D721Med (cell line): Measurements from ENCODE around the gene TMEM156.
"Not testable (repeated sequence)": the region's sequence is repeated elsewhere in the genome, so short reads cannot be mapped to it uniquely, and the experiment has no call there.

Source experiments
- DNase-seq: peaks from one replicate; pipeline ENCODE4 v3.0.0; 2011; ENCODE audit warnings: low spot score; ENCODE audit not compliant: insufficient read length
- FAIRE-seq: peaks from 2 replicates; lab custom pipeline; 2011; peaks lifted over from hg19 to GRCh38; lab: Jason Lieb, UNC
- CTCF ChIP-seq: IDR thresholded peaks from 2 replicates; pipeline ENCODE4 v1.5.1; 2012; ENCODE audit warnings: mild to moderate bottlenecking, control low read depth; ENCODE audit not compliant: insufficient read depth; ENCODE audit errors: missing control alignments

TMEM156 gene

GRCh38 chr4:38993683-38994082 is 38.5 kb downstream of the TMEM156 start:
- FAIRE-seq (no peak), DNase-seq (no peak)
- TF ChIP-seq CTCF = peak; percentile 2

- DNase-seq (no peak), FAIRE-seq (no peak)
- no peak for TF ChIP-seq CTCF
These were observed 42.0 kb downstream of the TMEM156 start for GRCh38 chr4:38990241-38990640.

GRCh38 chr4:38989487-38989886 is 42.7 kb downstream of the TMEM156 start:
- no peak for DNase-seq
- FAIRE-seq = no peak
- TF ChIP-seq CTCF = no peak

- not testable (repeated sequence) for DNase-seq, FAIRE-seq
These were observed 43.9 kb downstream of the TMEM156 start for GRCh38 chr4:38988353-38988752.

GRCh38 chr4:38987491-38987890 is 44.7 kb downstream of the TMEM156 start:
- FAIRE-seq (no peak), DNase-seq (no peak)
- no peak for TF ChIP-seq CTCF

GRCh38 chr4:38985410-38986100 is 46.7 kb downstream of the TMEM156 start:
- TF ChIP-seq CTCF = no peak
- FAIRE-seq (no peak), DNase-seq (no peak)

- no peak for TF ChIP-seq CTCF
- no peak for FAIRE-seq
- no peak for DNase-seq
These were observed 48.2 kb downstream of the TMEM156 start for GRCh38 chr4:38983787-38984598.
